K562 (cell line): ENCODE results near the gene CNPY2. TPM values are rescaled to one million over a fixed set of nuclear protein-coding genes. Genes with fewer than 3 reads are reported as not detected.
A peak's percentile ranks its signal among the peaks of the same experiment; 100 is the strongest.

Experiments
- ARID4B ChIP-seq: sonication (generic); formaldehyde crosslinking; IDR thresholded peaks from 2 replicates; pipeline ENCODE4 v1.8.0; 2022; ENCODE audit warnings: mild to moderate bottlenecking, missing genetic modification reagents
- CBX1 ChIP-seq: sonication (generic); IDR thresholded peaks from 2 replicates; pipeline ENCODE4 v1.6.1; 2016; ENCODE audit warnings: antibody characterized with exemption, low read depth, mild to moderate bottlenecking
- CCNT2 ChIP-seq: IDR thresholded peaks from 2 replicates; pipeline ENCODE4 v1.6.1; 2011; ENCODE audit warnings: borderline replicate concordance, low read depth, mild to moderate bottlenecking, moderate library complexity, mixed read lengths, low read length; ENCODE audit not compliant: insufficient read length; ENCODE audit errors: extremely low read depth
- CHD1 ChIP-seq: fragments of 200-600 bp; sonication (generic); IDR thresholded peaks from one replicate; pipeline ENCODE4 v1.6.1; 2012; ENCODE audit warnings: mild to moderate bottlenecking, moderate library complexity, low read length, inconsistent platforms
- E2F6 ChIP-seq, 2 experiments: IDR thresholded peaks; 2 replicates each; pipeline ENCODE4 v1.6.1; 2011; ENCODE audit warnings: borderline replicate concordance in 1 of 2, control low read depth in 1 of 2, low read depth in 1 of 2, low read length in 1 of 2, mild to moderate bottlenecking in 1 of 2, mixed read lengths in 1 of 2, moderate library complexity in 1 of 2; ENCODE audit not compliant: insufficient read depth in 1 of 2, insufficient read length in 1 of 2, poor library complexity in 1 of 2, severe bottlenecking in 1 of 2; ENCODE audit errors: extremely low read depth in 1 of 2
- FOXJ2 ChIP-seq: fragments of 200-800 bp; sonication (Bioruptor generic); IDR thresholded peaks from 2 replicates; pipeline ENCODE4 v1.6.1; 2016; ENCODE audit warnings: missing genetic modification characterization, missing compliant biosample characterization
- FOXJ3 ChIP-seq: sonication (generic); formaldehyde crosslinking; IDR thresholded peaks from 2 replicates; pipeline ENCODE4 v1.4.0; 2020; ENCODE audit warnings: mild to moderate bottlenecking, missing genetic modification reagents
- HEY1 ChIP-seq: fragments of 250-450 bp; sonication (Bioruptor Pico); IDR thresholded peaks from 2 replicates; pipeline ENCODE4 v1.5.0; 2020; ENCODE audit warnings: mild to moderate bottlenecking, moderate library complexity, borderline replicate concordance
- HNRNPK ChIP-seq: fragments of 200-400 bp; formaldehyde crosslinking; IDR thresholded peaks from one replicate; pipeline ENCODE4 v1.6.1; 2018; ENCODE audit warnings: mild to moderate bottlenecking, low read depth, low read length; ENCODE audit not compliant: poor library complexity, severe bottlenecking
- MAFF ChIP-seq: IDR thresholded peaks from 2 replicates; pipeline ENCODE4 v1.6.1; 2012; ENCODE audit warnings: low read length, improper control_type of control experiment
- MCM3 ChIP-seq: fragments of 450-650 bp; IDR thresholded peaks from 2 replicates; pipeline ENCODE4 v1.6.1; 2016
- NR2C1 ChIP-seq, 2 experiments: fragments of 450-650 bp; IDR thresholded peaks; 2 replicates each; pipeline ENCODE4 v1.6.1; 2017; ENCODE audit warnings: mild to moderate bottlenecking in 2 of 2, antibody characterized with exemption in 1 of 2, inconsistent platforms in 1 of 2, missing compliant biosample characterization in 1 of 2, missing genetic modification characterization in 1 of 2
- PTBP1 ChIP-seq: fragments of 200-400 bp; formaldehyde crosslinking; IDR thresholded peaks from 2 replicates; pipeline ENCODE4 v1.6.1; 2017; ENCODE audit warnings: low read depth, low read length
- SAP30 ChIP-seq: fragments of 200-600 bp; sonication (generic); IDR thresholded peaks from 2 replicates; pipeline ENCODE4 v1.6.1; 2012; ENCODE audit warnings: borderline replicate concordance, low read depth, mild to moderate bottlenecking, moderate library complexity, low read length, control low read depth, inconsistent platforms; ENCODE audit not compliant: insufficient read depth, poor library complexity, severe bottlenecking
- ZNF143 ChIP-seq: sonication (generic); formaldehyde crosslinking; IDR thresholded peaks from 2 replicates; pipeline ENCODE4 v1.9.0; 2022; ENCODE audit warnings: mild to moderate bottlenecking, missing genetic modification reagents
- polyA plus RNA-seq, 8 experiments: library from polyadenylated mRNA; depleted of rRNA in 4 of 8; stranded (reverse) in 5 of 8; unstranded in 3 of 8; fragments of >200 nt; fragmentation: Nextera tagmentation in 2 of 8; fragmentation: Illumina TruSeq in 1 of 8; extraction: Ambion mirVana in 2 of 8; extraction: Trizol in 1 of 8; gene quantifications; 2 replicates each; pipeline versions ENCODE4 v1.2.1 to v1.2.3, GENCODE V29; 2011 to 2014; ENCODE audit warnings: inconsistent platforms in 1 of 8, missing spikeins in 1 of 8
- total RNA-seq, 7 experiments: library from RNA; depleted of rRNA in 6 of 7; stranded (reverse); fragments of >200 nt in 6 of 7; fragmentation: Illumina TruSeq in 2 of 7; extraction: Trizol in 2 of 7; gene quantifications; 2 replicates each; pipeline versions ENCODE4 v1.2.1 to v1.2.3, GENCODE V29; 2011 to 2021; ENCODE audit warnings: low replicate concordance in 1 of 7
- TF ChIP-seq, protein P1 (sequence below): sonication (generic); formaldehyde crosslinking; IDR thresholded peaks from 2 replicates; pipeline ENCODE4 v1.8.0; 2022; ENCODE audit warnings: missing genetic modification reagents, mild to moderate bottlenecking, moderate library complexity, borderline replicate concordance
- TF ChIP-seq, protein P2 (sequence below), 2 experiments: fragments of 450-650 bp in 1 of 2; sonication (generic) in 1 of 2; formaldehyde crosslinking in 1 of 2; IDR thresholded peaks in 1 of 2; conservative IDR thresholded peaks in 1 of 2; 2 replicates each; pipeline versions ENCODE4 v1.6.1 to v1.8.1; 2016 to 2023; ENCODE audit warnings: mild to moderate bottlenecking in 2 of 2, moderate library complexity in 2 of 2, inconsistent platforms in 1 of 2, missing genetic modification reagents in 1 of 2

The CNPY2 gene
- total and polyA plus RNA-seq, 9 of the 15 experiments (the other 6 are each of a cell fraction or from before 2014, with no cell fraction given) = 33.8 to 190 (median 138) TPM

GRCh38 chr12:56315622-56316473, at the start of gene CNPY2 (continued):
- TF ChIP-seq PTBP1 (no peak), CBX1 (peak; percentile 69), HNRNPK (no peak), CCNT2 (peak; percentile 53), ARID4B (CRISPR knock-in tag) (peak; percentile 64), HEY1 (CRISPR knock-in tag) (0 out of 2 replicates have a peak, but pooled peaks have one; percentile 22), FOXJ3 (CRISPR knock-in tag) (no peak), NR2C1 (IDR thresholded peaks at IDR 0.05) (peak; percentile 77), NR2C1 (tag; IDR thresholded peaks at IDR 0.05) (peak; percentile 89), MAFF (no peak), FOXJ2 (tag) (0 out of 2 replicates have a peak, but pooled peaks have one; percentile 16), CHD1 (peak; percentile 48), E2F6 (IDR thresholded peaks at IDR 0.05; ENCODE audit: borderline replicate concordance in 1 of 2, extremely low read depth in 1 of 2, insufficient read depth in 1 of 2, insufficient read length in 1 of 2, low read depth in 1 of 2, low read length in 1 of 2, poor library complexity in 1 of 2, severe bottlenecking in 1 of 2) (peak; percentile 72), MCM3 (no peak), ZNF143 (CRISPR knock-in tag) (peak; percentile 99), SAP30 (peak; percentile 53)
- TF ChIP-seq, protein P1, sequence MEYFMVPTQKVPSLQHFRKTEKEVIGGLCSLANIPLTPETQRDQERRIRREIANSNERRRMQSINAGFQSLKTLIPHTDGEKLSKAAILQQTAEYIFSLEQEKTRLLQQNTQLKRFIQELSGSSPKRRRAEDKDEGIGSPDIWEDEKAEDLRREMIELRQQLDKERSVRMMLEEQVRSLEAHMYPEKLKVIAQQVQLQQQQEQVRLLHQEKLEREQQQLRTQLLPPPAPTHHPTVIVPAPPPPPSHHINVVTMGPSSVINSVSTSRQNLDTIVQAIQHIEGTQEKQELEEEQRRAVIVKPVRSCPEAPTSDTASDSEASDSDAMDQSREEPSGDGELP (CRISPR knock-in tag) = peak; percentile 95
- TF ChIP-seq, protein P2, sequence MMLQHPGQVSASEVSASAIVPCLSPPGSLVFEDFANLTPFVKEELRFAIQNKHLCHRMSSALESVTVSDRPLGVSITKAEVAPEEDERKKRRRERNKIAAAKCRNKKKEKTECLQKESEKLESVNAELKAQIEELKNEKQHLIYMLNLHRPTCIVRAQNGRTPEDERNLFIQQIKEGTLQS (IDR thresholded peaks at IDR 0.05) = peak; percentile 35; the same call in 1 of the 2 replicates
- TF ChIP-seq, protein P2 (CRISPR knock-in tag; conservative IDR thresholded peaks at IDR 0.05) = 0 out of 2 replicates have a peak, but pooled peaks have one; percentile 49
